Pancreas (tissue), 10 donors: ENCODE data around the gene TEX11. TPM values are rescaled to one million over a fixed set of nuclear protein-coding genes. Genes with fewer than 3 reads are reported as not detected.

ENCODE experiments used
- ATAC-seq, 4 donors: fragments of 200-7000 bp; cut with Tn5 transposase; one replicate each; pipeline versions ENCODE4 v1.8.0 to v1.9.1; 2020; ENCODE audit warnings: mild to moderate bottlenecking in 4 of 4, moderate library complexity in 4 of 4
- DNase-seq, 6 donors: peaks; one replicate each; pipeline ENCODE4 v3.0.0-alpha.2; 2020
- FAIRE-seq: peaks from 2 replicates; lab custom pipeline; 2012; peaks lifted over from hg19 to GRCh38; lab: Jason Lieb, UNC
- H3K27ac ChIP-seq, 4 donors: fragments of 200-600 bp; sonication (generic); 1 replicate in 3 of 4; 2 replicates in 1 of 4; pipeline versions ENCODE4 v1.5.0 to v1.8.0; 2020
- H3K27me3 ChIP-seq, 4 donors: fragments of 200-600 bp; one replicate each; pipeline ENCODE4 v1.8.0; 2021
- H3K36me3 ChIP-seq, 3 donors: fragments of 200-600 bp; sonication (generic) in 1 of 3; one replicate each; pipeline versions ENCODE4 v1.5.0 to v1.8.0; 2020 to 2021
- H3K4me1 ChIP-seq, 3 donors: fragments of 200-600 bp; one replicate each; pipeline ENCODE4 v1.8.0; 2021
- H3K4me3 ChIP-seq, 4 donors: fragments of 200-600 bp; sonication (generic) in 2 of 4; one replicate each; pipeline versions ENCODE4 v1.5.0 to v1.8.0; 2020 to 2021
- H3K9me3 ChIP-seq, 4 donors: fragments of 200-600 bp; one replicate each; pipeline ENCODE4 v1.8.0; 2021
- CTCF ChIP-seq, 4 donors: fragments of 200-600 bp; sonication (generic) in 3 of 4; IDR thresholded peaks; one replicate each; pipeline versions ENCODE4 v1.5.0 to v1.8.0; 2021; ENCODE audit warnings: antibody characterized with exemption in 4 of 4
- WGBS, 2 donors: extraction: QIAGEN DNeasy Blood & Tissue Kit; methylation state at CpG; one replicate each; pipeline ENCODE4 v1.1.7; 2013; 5-methylcytosine and 5-hydroxymethylcytosine counted together
- intact Hi-C, 3 donors: fragments of 100-400 bp; cut with DNase I; formaldehyde crosslinking; loops; one replicate each; pipeline versions ENCODE4 v1.11.1 to v1.14.2; 2022
- polyA plus RNA-seq, 2 donors: library from polyadenylated mRNA; stranded (reverse); fragments of 200-250 nt; gene quantifications; one replicate each; pipeline ENCODE4 v1.2.3, GENCODE V29; 2013
- total RNA-seq, 6 donors: library from RNA; stranded (reverse); fragmentation: NEBNext Ultra II Directional in 4 of 6; extraction: Animal tissue kit (Norgen Biotek cat#: 25700) in 4 of 6; gene quantifications; one replicate each; pipeline versions ENCODE4 v1.2.1 to v1.2.4, GENCODE V29; 2021 to 2023
- donor health status: healthy with polysubstance abuse.
- donor health status: DM: no; HTN: no; CAD: no; lungs with moderate emphysema.
- donor health status: DM: no; HTN: no; CAD: no.
- donor health status: control.
- donor health status: control.
- donor health status: Bipolar disorder and iron deficiency.
- donor health status: DM: yes; HTN: yes; CAD: no.
- donor health status: DM: no; HTN: no; CAD: no.
- donor health status: DM: no; HTN: no; CAD: no.
- donor health status: DM: yes; HTN: yes; CAD: no.

The TEX11 gene
- total RNA-seq (1 to 10 TPM; 3.0 to 9.0 (median 4.3) TPM), polyA plus RNA-seq (1 to 10 TPM in 1 of 2 donors, under 1 TPM in 1; 0.75 to 1.1 TPM)

- H3K36me3 ChIP-seq: no peaks in the 10 kb centered on the region
- H3K4me3 ChIP-seq: no peak within 1 kb of the TSS
- no peaks in the 10 kb centered on the region for H3K4me1 ChIP-seq
- 70 to 80% methylated on average over 14 of the region's 14 CpGs for WGBS, 2 donors
- no peak for DNase-seq
- no peak for FAIRE-seq
- no peaks in the 10 kb centered on the region for H3K27me3 ChIP-seq
- no peak for ATAC-seq
- TF ChIP-seq CTCF (IDR thresholded peaks at IDR 0.05): no peak
- no peaks in the 10 kb centered on the region for H3K9me3 ChIP-seq
- no peak within 1 kb of the TSS for H3K27ac ChIP-seq
- intact Hi-C loops: no loop called here
These were observed at the start of gene TEX11 for GRCh38 chrX:70908541-70908940. Gene TEX11 (minus strand): TSS chrX:70908711. CDS start chrX:70907789, 922 bp downstream.

- no peak for FAIRE-seq
- TF ChIP-seq CTCF (IDR thresholded peaks at IDR 0.05): no peak
- intact Hi-C loops: no loop called here
- Histone ChIP-seq H3K27me3 (peaks cover 0 to 9% (median 6%) of the 10 kb centered on the region in 4 donors), H3K9me3 (no peaks in the 10 kb centered on the region), H3K4me1 (no peaks in the 10 kb centered on the region), H3K27ac (no peak overlapping the region), H3K36me3 (no peaks in the 10 kb centered on the region), H3K4me3 (no peak overlapping the region)
- no peak for DNase-seq
- 72 to 88% methylated on average over 3 of the region's 3 CpGs for WGBS, 2 donors
- no peak for ATAC-seq
These were observed 46.4 kb upstream of the TEX11 start for GRCh38 chrX:70954871-70955270.

GRCh38 chrX:70924294-70924911, 15.9 kb upstream of the TEX11 start:
- FAIRE-seq (no peak), DNase-seq (no peak), ATAC-seq (no peak)
- no peaks in the 10 kb centered on the region for H3K36me3 ChIP-seq
- H3K27me3 ChIP-seq: peaks cover 0 to 26% (median 0%) of the 10 kb centered on the region in 4 donors
- H3K27ac ChIP-seq: no peak overlapping the region
- H3K4me1 ChIP-seq: no peaks in the 10 kb centered on the region
- intact Hi-C loops: no loop called here
- no peak for TF ChIP-seq CTCF (IDR thresholded peaks at IDR 0.05)
- no peaks in the 10 kb centered on the region for H3K9me3 ChIP-seq
- WGBS, 2 donors: 72 to 82% methylated on average over 6 of the region's 6 CpGs
- H3K4me3 ChIP-seq: no peak overlapping the region

GRCh38 chrX:70922774-70923473, 14.4 kb upstream of the TEX11 start:
- DNase-seq (no peak), ATAC-seq (no peak), FAIRE-seq (no peak)
- Histone ChIP-seq H3K36me3 (no peaks in the 10 kb centered on the region), H3K4me3 (no peak overlapping the region), H3K4me1 (no peaks in the 10 kb centered on the region), H3K9me3 (no peaks in the 10 kb centered on the region), H3K27me3 (peaks cover 0 to 25% (median 0%) of the 10 kb centered on the region in 4 donors), H3K27ac (no peak overlapping the region)
- 15 to 17% methylated on average over 5 of the region's 5 CpGs for WGBS, 2 donors
- no peak for TF ChIP-seq CTCF (IDR thresholded peaks at IDR 0.05)
- intact Hi-C loops: no loop called here
